ACC112 (cell line): ENCODE results near the gene PRTN3.

ENCODE experiments used
- H2AFZ ChIP-seq: fragments of 200-600 bp; sonication (generic); one replicate; pipeline ENCODE4 v1.6.0; 2017; ENCODE audit warnings: antibody characterized with exemption, low read length; ENCODE audit not compliant: unreplicated experiment
- H3K27ac ChIP-seq: fragments of 200-600 bp; sonication (generic); 2 replicates; pipeline ENCODE4 v1.5.1; 2014; ENCODE audit warnings: low read depth, mild to moderate bottlenecking, antibody characterized with exemption, low read length, moderate library complexity
- H3K27me3 ChIP-seq: fragments of 200-600 bp; sonication (generic); 2 replicates; pipeline ENCODE4 v1.6.1; 2014; ENCODE audit warnings: mild to moderate bottlenecking, antibody characterized with exemption, low read length, moderate library complexity, mixed read lengths; ENCODE audit not compliant: insufficient read depth
- H3K36me3 ChIP-seq: fragments of 200-600 bp; sonication (generic); 2 replicates; pipeline ENCODE4 v1.6.1; 2016; ENCODE audit warnings: mild to moderate bottlenecking, antibody characterized with exemption, low read length, moderate library complexity, mixed read lengths; ENCODE audit not compliant: insufficient read depth
- H3K4me1 ChIP-seq: fragments of 200-600 bp; sonication (generic); one replicate; pipeline ENCODE4 v1.6.1; 2016; ENCODE audit warnings: low read length, mixed read lengths; ENCODE audit not compliant: insufficient read depth, unreplicated experiment, control insufficient read depth
- H3K4me3 ChIP-seq: fragments of 200-600 bp; sonication (generic); 2 replicates; pipeline ENCODE4 v1.5.1; 2014; ENCODE audit warnings: mild to moderate bottlenecking, low read depth, low read length
- H3K79me2 ChIP-seq: fragments of 200-600 bp; sonication (generic); one replicate; pipeline ENCODE4 v1.6.0; 2016; ENCODE audit warnings: low read length; ENCODE audit not compliant: control insufficient read depth, unreplicated experiment, insufficient read depth

PRTN3 gene

GRCh38 chr19:803686-804418 lies 36.9 kb upstream of the PRTN3 start:
- Histone ChIP-seq H3K27ac (no peak overlapping the region), H3K36me3 (peaks cover 30% of the 10 kb centered on the region), H3K79me2 (peaks cover 91% of the 10 kb centered on the region), H3K27me3 (no peaks in the 10 kb centered on the region), H2AFZ (no peak overlapping the region), H3K4me3 (no peak overlapping the region), H3K4me1 (peaks cover 33% of the 10 kb centered on the region)

- H3K79me2 ChIP-seq: peaks cover 85% of the 10 kb centered on the region
- no peaks in the 10 kb centered on the region for H3K27me3 ChIP-seq
These were observed 36.2 kb upstream of the PRTN3 start for GRCh38 chr19:804419-805165.

GRCh38 chr19:805166-805551 lies 35.6 kb upstream of the PRTN3 start:
- peaks cover 24% of the 10 kb centered on the region for H3K4me1 ChIP-seq
- H3K79me2 ChIP-seq: peaks cover 80% of the 10 kb centered on the region
- no peaks in the 10 kb centered on the region for H3K27me3 ChIP-seq
- peaks cover 28% of the 10 kb centered on the region for H3K36me3 ChIP-seq
- H3K4me3 ChIP-seq: no peak overlapping the region
- H3K27ac ChIP-seq: no peak overlapping the region
- no peak overlapping the region for H2AFZ ChIP-seq

More at GRCh38 chr19:804419-805165, 36.2 kb upstream of the PRTN3 start:
- Histone ChIP-seq H3K27ac (no peak overlapping the region), H3K4me1 (peaks cover 30% of the 10 kb centered on the region), H3K36me3 (peaks cover 30% of the 10 kb centered on the region), H2AFZ (no peak overlapping the region), H3K4me3 (no peak overlapping the region)

- H3K36me3 ChIP-seq: peaks cover 32% of the 10 kb centered on the region
- peaks cover 73% of the 10 kb centered on the region for H3K79me2 ChIP-seq
These were observed 34.9 kb upstream of the PRTN3 start for GRCh38 chr19:805600-806550.

GRCh38 chr19:806815-807421 lies 33.9 kb upstream of the PRTN3 start:
- Histone ChIP-seq H3K4me3 (no peak overlapping the region), H3K79me2 (peaks cover 63% of the 10 kb centered on the region)

More at GRCh38 chr19:805600-806550, 34.9 kb upstream of the PRTN3 start:
- Histone ChIP-seq H3K4me3 (no peak overlapping the region), H3K27me3 (no peaks in the 10 kb centered on the region), H2AFZ (no peak overlapping the region), H3K4me1 (peaks cover 17% of the 10 kb centered on the region), H3K27ac (no peak overlapping the region)

GRCh38 chr19:807627-808422 lies 33.0 kb upstream of the PRTN3 start:
- Histone ChIP-seq H3K79me2 (peaks cover 54% of the 10 kb centered on the region), H3K4me3 (no peak overlapping the region)

More at GRCh38 chr19:806815-807421, 33.9 kb upstream of the PRTN3 start:
- H3K4me1 ChIP-seq: peaks cover 6% of the 10 kb centered on the region
- no peak overlapping the region for H3K27ac ChIP-seq
- H2AFZ ChIP-seq: no peak overlapping the region
- peaks cover 42% of the 10 kb centered on the region for H3K36me3 ChIP-seq
- no peaks in the 10 kb centered on the region for H3K27me3 ChIP-seq

GRCh38 chr19:808423-808775 lies 32.4 kb upstream of the PRTN3 start:
- peaks cover 48% of the 10 kb centered on the region for H3K79me2 ChIP-seq

More at GRCh38 chr19:807627-808422, 33.0 kb upstream of the PRTN3 start:
- Histone ChIP-seq H3K27me3 (no peaks in the 10 kb centered on the region), H3K4me1 (no peaks in the 10 kb centered on the region), H3K27ac (no peak overlapping the region), H3K36me3 (peaks cover 45% of the 10 kb centered on the region), H2AFZ (no peak overlapping the region)

GRCh38 chr19:810077-810855 lies 30.5 kb upstream of the PRTN3 start:
- Histone ChIP-seq H3K27ac (no peak overlapping the region), H2AFZ (no peak overlapping the region), H3K4me3 (no peak overlapping the region), H3K36me3 (peaks cover 29% of the 10 kb centered on the region), H3K79me2 (peaks cover 29% of the 10 kb centered on the region), H3K27me3 (no peaks in the 10 kb centered on the region), H3K4me1 (no peaks in the 10 kb centered on the region)

More at GRCh38 chr19:808423-808775, 32.4 kb upstream of the PRTN3 start:
- Histone ChIP-seq H2AFZ (no peak overlapping the region), H3K36me3 (peaks cover 42% of the 10 kb centered on the region), H3K4me3 (no peak overlapping the region), H3K27me3 (no peaks in the 10 kb centered on the region), H3K27ac (no peak overlapping the region), H3K4me1 (no peaks in the 10 kb centered on the region)

GRCh38 chr19:810883-811489 lies 29.8 kb upstream of the PRTN3 start:
- Histone ChIP-seq H3K79me2 (peaks cover 22% of the 10 kb centered on the region), H3K4me3 (no peak overlapping the region), H3K27me3 (no peaks in the 10 kb centered on the region), H3K36me3 (peaks cover 29% of the 10 kb centered on the region), H2AFZ (no peak overlapping the region), H3K4me1 (no peaks in the 10 kb centered on the region), H3K27ac (no peak overlapping the region)
